K562 (cell line): ENCODE results near the gene DAB2IP. TPM values are rescaled to one million over a fixed set of nuclear protein-coding genes. Genes with fewer than 3 reads are reported as not detected.

ENCODE experiments used
- CCAR2 ChIP-seq: fragments of 200-400 bp; formaldehyde crosslinking; IDR thresholded peaks from 2 replicates; pipeline ENCODE4 v1.6.1; 2017; ENCODE audit warnings: mild to moderate bottlenecking, low read depth, low read length
- CHD2 ChIP-seq: IDR thresholded peaks from 2 replicates; pipeline ENCODE4 v1.6.1; 2011; ENCODE audit warnings: low read depth, low read length
- ETV1 ChIP-seq: fragments of 450-650 bp; conservative IDR thresholded peaks from 2 replicates; pipeline ENCODE4 v1.6.1; 2016; ENCODE audit warnings: missing genetic modification characterization, control low read depth, low read depth, missing compliant biosample characterization
- KAT2B ChIP-seq: IDR thresholded peaks from one replicate; pipeline ENCODE4 v1.6.1; 2012; ENCODE audit warnings: low read depth, mild to moderate bottlenecking, control low read depth, inconsistent platforms, low read length, moderate library complexity
- L3MBTL2 ChIP-seq: fragments of 450-650 bp; IDR thresholded peaks from 2 replicates; pipeline ENCODE4 v1.6.1; 2016; ENCODE audit warnings: mild to moderate bottlenecking, moderate library complexity
- MAFF ChIP-seq: IDR thresholded peaks from 2 replicates; pipeline ENCODE4 v1.6.1; 2012; ENCODE audit warnings: low read length, improper control_type of control experiment
- MEIS2 ChIP-seq: fragments of 450-650 bp; IDR thresholded peaks from 2 replicates; pipeline ENCODE4 v1.6.1; 2014; ENCODE audit warnings: mild to moderate bottlenecking; ENCODE audit not compliant: partially characterized antibody
- RB1 ChIP-seq: fragments of 450-650 bp; IDR thresholded peaks from 2 replicates; pipeline ENCODE4 v1.6.1; 2017; ENCODE audit warnings: low read depth, mild to moderate bottlenecking
- SRF ChIP-seq, 2 experiments: fragments of 250-450, 450-650 bp in 1 of 2; sonication (Bioruptor Pico) in 1 of 2; sonication (generic) in 1 of 2; formaldehyde crosslinking; IDR thresholded peaks; 2 replicates each; pipeline versions ENCODE4 v1.5.0 to v1.5.1; 2020 to 2022; ENCODE audit warnings: mild to moderate bottlenecking in 1 of 2, missing genetic modification reagents in 1 of 2
- STAT5B ChIP-seq: fragments of 250-450 bp; sonication (Bioruptor Pico); IDR thresholded peaks from 2 replicates; pipeline ENCODE4 v1.8.0; 2021; ENCODE audit warnings: mild to moderate bottlenecking, inconsistent platforms
- TAL1 ChIP-seq: fragments of 450-650 bp; IDR thresholded peaks from 2 replicates; pipeline ENCODE4 v1.6.1; 2016; ENCODE audit warnings: mild to moderate bottlenecking
- TCFL5 ChIP-seq: fragments of 250-450 bp; sonication (Bioruptor Pico); conservative IDR thresholded peaks from 2 replicates; pipeline ENCODE4 v1.6.1; 2021; ENCODE audit warnings: mild to moderate bottlenecking, moderate library complexity, matching md5 sums
- THRB ChIP-seq: fragments of 450-650 bp; formaldehyde crosslinking; conservative IDR thresholded peaks from 2 replicates; pipeline ENCODE4 v1.4.0; 2022; ENCODE audit warnings: mild to moderate bottlenecking, missing genetic modification characterization
- VEZF1 ChIP-seq: fragments of 200-800 bp; sonication (Bioruptor generic); IDR thresholded peaks from 2 replicates; pipeline ENCODE4 v1.6.1; 2017; ENCODE audit warnings: missing genetic modification characterization, missing compliant biosample characterization
- ZFP30 ChIP-seq: fragments of 250-450 bp; sonication (Bioruptor Pico); IDR thresholded peaks from 2 replicates; pipeline ENCODE4 v1.8.0; 2022; ENCODE audit warnings: moderate library complexity, mild to moderate bottlenecking, inconsistent platforms, borderline replicate concordance
- ZNF740 ChIP-seq, 3 experiments: fragments of 200-800 bp in 1 of 3; sonication (Bioruptor generic) in 1 of 3; sonication (generic) in 1 of 3; formaldehyde crosslinking in 1 of 3; IDR thresholded peaks; 2 replicates each; pipeline versions ENCODE4 v1.6.1 to v1.8.0; 2016 to 2022; ENCODE audit warnings: mild to moderate bottlenecking in 2 of 3, missing compliant biosample characterization in 2 of 3, missing genetic modification characterization in 2 of 3, missing genetic modification reagents in 1 of 3
- polyA plus RNA-seq, 8 experiments: library from polyadenylated mRNA; depleted of rRNA in 4 of 8; stranded (reverse) in 5 of 8; unstranded in 3 of 8; fragments of >200 nt; fragmentation: Nextera tagmentation in 2 of 8; fragmentation: Illumina TruSeq in 1 of 8; extraction: Ambion mirVana in 2 of 8; extraction: Trizol in 1 of 8; gene quantifications; 2 replicates each; pipeline versions ENCODE4 v1.2.1 to v1.2.3, GENCODE V29; 2011 to 2014; ENCODE audit warnings: inconsistent platforms in 1 of 8, missing spikeins in 1 of 8
- total RNA-seq, 7 experiments: library from RNA; depleted of rRNA in 6 of 7; stranded (reverse); fragments of >200 nt in 6 of 7; fragmentation: Illumina TruSeq in 2 of 7; extraction: Trizol in 2 of 7; gene quantifications; 2 replicates each; pipeline versions ENCODE4 v1.2.1 to v1.2.3, GENCODE V29; 2011 to 2021; ENCODE audit warnings: low replicate concordance in 1 of 7

DAB2IP gene
- total and polyA plus RNA-seq, 9 of the 15 experiments (the other 6 are each of a cell fraction or from before 2014, with no cell fraction given) = 0.04 to 0.31 (median 0.08) TPM; not detected in 5

DNA sequence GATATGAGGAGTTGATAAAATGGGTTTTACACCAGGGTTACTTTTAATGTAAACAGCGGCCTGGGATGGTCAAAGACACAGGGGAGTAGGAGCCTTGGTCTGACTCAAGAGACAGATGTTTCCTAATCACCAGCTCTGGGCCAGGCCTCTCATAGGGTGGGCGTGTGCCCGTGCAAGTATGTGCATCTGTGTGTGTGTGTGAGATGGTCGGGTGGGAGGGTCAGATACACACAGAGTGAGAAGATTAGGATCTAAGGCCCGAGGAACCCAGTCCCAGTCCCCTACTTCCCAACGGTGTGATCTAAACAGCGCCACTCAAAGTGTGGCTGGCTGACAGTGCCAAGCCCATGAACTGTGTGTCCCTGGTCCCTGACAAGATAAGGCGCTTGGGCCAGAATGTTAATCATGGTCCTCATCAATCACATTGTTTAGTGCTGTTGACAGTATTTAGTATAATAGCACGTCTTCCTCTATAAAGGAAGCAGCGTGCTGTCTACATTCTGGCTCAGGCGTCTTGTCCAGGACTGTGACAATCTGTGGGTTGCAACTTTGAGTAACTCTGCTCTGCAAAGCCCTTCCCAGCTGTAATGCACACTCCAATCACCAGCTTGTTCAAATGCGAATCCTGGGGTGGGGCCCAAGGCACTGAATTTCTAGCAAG is 173.7 kb downstream of the DAB2IP start (continued):
- TF ChIP-seq SRF (CRISPR knock-in tag; IDR thresholded peaks at IDR 0.05) = no peak
- TF ChIP-seq VEZF1 (CRISPR knock-in tag) = peak; percentile 23; the same call in 1 of the 2 replicates
- TF ChIP-seq CCAR2 = no peak
- no peak for TF ChIP-seq ETV1
- no peak for TF ChIP-seq STAT5B (CRISPR knock-in tag)
- TF ChIP-seq ZFP30 = no peak
- TF ChIP-seq CHD2 = no peak
- no peak for TF ChIP-seq MAFF
- 0 out of 2 replicates have a peak, but pooled peaks have one; percentile 18 for TF ChIP-seq TAL1
- no peak for TF ChIP-seq THRB (CRISPR knock-in tag)
- no peak for TF ChIP-seq RB1
- no peak for TF ChIP-seq ZNF740 (CRISPR knock-in tag; IDR thresholded peaks at IDR 0.05)
- TF ChIP-seq ZNF740 (tag; IDR thresholded peaks at IDR 0.05) = no peak
- peak; percentile 87 for TF ChIP-seq MEIS2
- no peak for TF ChIP-seq KAT2B
- TF ChIP-seq L3MBTL2 = no peak
- TF ChIP-seq TCFL5 (CRISPR knock-in tag) = no peak
